Panc1 (cell line): ENCODE results near the gene JPH4. TPM values are rescaled to one million over a fixed set of nuclear protein-coding genes. Genes with fewer than 3 reads are reported as not detected.

Experiments used
- ATAC-seq: fragments of 200-7000 bp; cut with Tn5 transposase; 2 replicates; pipeline ENCODE4 v1.9.1; 2020; ENCODE audit warnings: mild to moderate bottlenecking, moderate library complexity
- BruUV-seq: library from RNA; stranded (reverse); fragments of 400-500 nt; replicated peaks from 2 replicates; lab custom pipeline; 2021; lab: Mats Ljungman, UMichigan
- CTCF ChIA-PET: fragments of 300-600 bp; sonication (Branson Sonifier 250); formaldehyde crosslinking; loops from one replicate; lab custom pipeline; 2022; ENCODE audit warnings: antibody characterized with exemption; lab: Charles Lee
- POLR2A ChIA-PET: fragments of 300-600 bp; sonication (Branson Sonifier 250); formaldehyde crosslinking; loops from one replicate; lab custom pipeline; 2022; ENCODE audit warnings: antibody characterized with exemption; lab: Charles Lee
- DNase-seq: peaks from one replicate; pipeline ENCODE4 v3.0.0-alpha.2; 2010; ENCODE audit warnings: low read depth, low spot score
- H3K27ac ChIP-seq: 2 replicates; pipeline ENCODE4 v1.5.1; 2011; ENCODE audit warnings: mild to moderate bottlenecking, low read length, inconsistent platforms
- H3K27me3 ChIP-seq: fragments of 200-500 bp; sonication (Bioruptor generic); 2 replicates; pipeline ENCODE4 v1.6.0; 2014; ENCODE audit warnings: low read length, inconsistent platforms; ENCODE audit not compliant: control insufficient read depth, insufficient read depth
- H3K36me3 ChIP-seq: fragments of 200-500 bp; sonication (Bioruptor generic); 2 replicates; pipeline ENCODE4 v1.5.1; 2014; ENCODE audit warnings: inconsistent platforms, mild to moderate bottlenecking, low read length, moderate library complexity; ENCODE audit not compliant: control insufficient read depth, insufficient read depth
- H3K4me1 ChIP-seq: 2 replicates; pipeline ENCODE4 v1.5.1; 2011; ENCODE audit warnings: inconsistent platforms, mild to moderate bottlenecking, low read length, moderate library complexity; ENCODE audit not compliant: control insufficient read depth, insufficient read depth
- H3K4me3 ChIP-seq, 2 experiments: 2 replicates each; pipeline ENCODE4 v1.5.1; 2011 to 2012; ENCODE audit warnings: low read depth in 2 of 2, low read length in 2 of 2, mild to moderate bottlenecking in 2 of 2, inconsistent platforms in 1 of 2, moderate library complexity in 1 of 2
- H3K9me3 ChIP-seq: fragments of 200-500 bp; sonication (Bioruptor generic); 2 replicates; pipeline ENCODE4 v1.5.1; 2014; ENCODE audit warnings: low read depth, mild to moderate bottlenecking, inconsistent platforms, low read length, moderate library complexity; ENCODE audit not compliant: control insufficient read depth, insufficient read depth
- POLR2AphosphoS5 ChIP-seq: IDR thresholded peaks from 2 replicates; pipeline ENCODE4 v1.6.1; 2012; ENCODE audit warnings: mild to moderate bottlenecking, low read depth, low read length, moderate library complexity
- SIN3A ChIP-seq: IDR thresholded peaks from 2 replicates; pipeline ENCODE4 v1.6.1; 2012; ENCODE audit warnings: low read depth, mild to moderate bottlenecking, low read length, moderate library complexity, borderline replicate concordance; ENCODE audit not compliant: insufficient read depth
- TCF7L2 ChIP-seq: IDR thresholded peaks from 2 replicates; pipeline ENCODE4 v1.6.1; 2011; ENCODE audit warnings: mild to moderate bottlenecking, low read depth, low read length, inconsistent platforms
- in situ Hi-C: cut with HindIII; loops from 2 replicates; pipeline ENCODE4 v1.10.0; 2016; ENCODE audit warnings: low sequenced_read_pairs, low pct_unique_long_range_greater_than_20kb
- intact Hi-C: fragments of 100-400 bp; cut with micrococcal nuclease; formaldehyde crosslinking; loops from one replicate; pipeline ENCODE4 v1.10.0; 2022; ENCODE audit not compliant: unreplicated experiment
- total RNA-seq: library from RNA; stranded (reverse); gene quantifications from one replicate; pipeline ENCODE4 v1.2.1, GENCODE V29; 2021; ENCODE audit not compliant: unreplicated experiment
- TF ChIP-seq, protein P1 (sequence below): fragments of 450-650 bp; IDR thresholded peaks from 2 replicates; pipeline ENCODE4 v1.5.1; 2017; ENCODE audit warnings: mild to moderate bottlenecking
- TF ChIP-seq, protein P2 (sequence below), 2 experiments: IDR thresholded peaks; 2 replicates each; pipeline ENCODE4 v1.6.1; 2011 to 2012; ENCODE audit warnings: low read depth in 2 of 2, control low read depth in 1 of 2, low read length in 1 of 2, mild to moderate bottlenecking in 1 of 2, moderate library complexity in 1 of 2; ENCODE audit not compliant: insufficient read depth in 1 of 2

The JPH4 gene
- total RNA-seq, 1 experiment from 2014 or later = 0.05 TPM

DNA sequence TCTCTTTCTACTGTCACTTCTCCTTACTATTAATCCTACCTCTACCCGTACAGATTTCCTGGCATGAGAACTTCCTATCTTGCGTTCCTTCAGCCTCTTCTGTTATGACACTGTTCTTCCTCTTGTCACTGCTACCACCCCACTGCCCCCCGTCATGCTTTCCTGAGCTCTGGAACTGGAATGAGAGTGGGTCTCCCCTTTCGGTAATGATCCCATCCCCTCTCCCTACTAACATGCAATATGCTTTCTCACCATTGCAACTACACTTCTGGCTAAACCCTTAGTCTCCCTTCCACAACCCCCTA is 6.1 kb downstream of the JPH4 start:
- POLR2A ChIA-PET = interaction anchor here (0.7 kb wide), 1 partner anchor 39 kb away, joined by 7 read pairs; no protein-coding TSS in a partner anchor
- Histone ChIP-seq H3K27me3 (no peaks in the 10 kb centered on the region), H3K36me3 (no peaks in the 10 kb centered on the region), H3K4me3 (no peak overlapping the region), H3K9me3 (no peaks in the 10 kb centered on the region), H3K27ac (no peak overlapping the region), H3K4me1 (peaks cover 10% of the 10 kb centered on the region)
- CTCF ChIA-PET = no interaction called here
- TF ChIP-seq TCF7L2 (no peak), POLR2AphosphoS5 (no peak), SIN3A (no peak)
- TF ChIP-seq, protein P1, sequence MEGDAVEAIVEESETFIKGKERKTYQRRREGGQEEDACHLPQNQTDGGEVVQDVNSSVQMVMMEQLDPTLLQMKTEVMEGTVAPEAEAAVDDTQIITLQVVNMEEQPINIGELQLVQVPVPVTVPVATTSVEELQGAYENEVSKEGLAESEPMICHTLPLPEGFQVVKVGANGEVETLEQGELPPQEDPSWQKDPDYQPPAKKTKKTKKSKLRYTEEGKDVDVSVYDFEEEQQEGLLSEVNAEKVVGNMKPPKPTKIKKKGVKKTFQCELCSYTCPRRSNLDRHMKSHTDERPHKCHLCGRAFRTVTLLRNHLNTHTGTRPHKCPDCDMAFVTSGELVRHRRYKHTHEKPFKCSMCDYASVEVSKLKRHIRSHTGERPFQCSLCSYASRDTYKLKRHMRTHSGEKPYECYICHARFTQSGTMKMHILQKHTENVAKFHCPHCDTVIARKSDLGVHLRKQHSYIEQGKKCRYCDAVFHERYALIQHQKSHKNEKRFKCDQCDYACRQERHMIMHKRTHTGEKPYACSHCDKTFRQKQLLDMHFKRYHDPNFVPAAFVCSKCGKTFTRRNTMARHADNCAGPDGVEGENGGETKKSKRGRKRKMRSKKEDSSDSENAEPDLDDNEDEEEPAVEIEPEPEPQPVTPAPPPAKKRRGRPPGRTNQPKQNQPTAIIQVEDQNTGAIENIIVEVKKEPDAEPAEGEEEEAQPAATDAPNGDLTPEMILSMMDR = no peak
- TF ChIP-seq, protein P2, sequence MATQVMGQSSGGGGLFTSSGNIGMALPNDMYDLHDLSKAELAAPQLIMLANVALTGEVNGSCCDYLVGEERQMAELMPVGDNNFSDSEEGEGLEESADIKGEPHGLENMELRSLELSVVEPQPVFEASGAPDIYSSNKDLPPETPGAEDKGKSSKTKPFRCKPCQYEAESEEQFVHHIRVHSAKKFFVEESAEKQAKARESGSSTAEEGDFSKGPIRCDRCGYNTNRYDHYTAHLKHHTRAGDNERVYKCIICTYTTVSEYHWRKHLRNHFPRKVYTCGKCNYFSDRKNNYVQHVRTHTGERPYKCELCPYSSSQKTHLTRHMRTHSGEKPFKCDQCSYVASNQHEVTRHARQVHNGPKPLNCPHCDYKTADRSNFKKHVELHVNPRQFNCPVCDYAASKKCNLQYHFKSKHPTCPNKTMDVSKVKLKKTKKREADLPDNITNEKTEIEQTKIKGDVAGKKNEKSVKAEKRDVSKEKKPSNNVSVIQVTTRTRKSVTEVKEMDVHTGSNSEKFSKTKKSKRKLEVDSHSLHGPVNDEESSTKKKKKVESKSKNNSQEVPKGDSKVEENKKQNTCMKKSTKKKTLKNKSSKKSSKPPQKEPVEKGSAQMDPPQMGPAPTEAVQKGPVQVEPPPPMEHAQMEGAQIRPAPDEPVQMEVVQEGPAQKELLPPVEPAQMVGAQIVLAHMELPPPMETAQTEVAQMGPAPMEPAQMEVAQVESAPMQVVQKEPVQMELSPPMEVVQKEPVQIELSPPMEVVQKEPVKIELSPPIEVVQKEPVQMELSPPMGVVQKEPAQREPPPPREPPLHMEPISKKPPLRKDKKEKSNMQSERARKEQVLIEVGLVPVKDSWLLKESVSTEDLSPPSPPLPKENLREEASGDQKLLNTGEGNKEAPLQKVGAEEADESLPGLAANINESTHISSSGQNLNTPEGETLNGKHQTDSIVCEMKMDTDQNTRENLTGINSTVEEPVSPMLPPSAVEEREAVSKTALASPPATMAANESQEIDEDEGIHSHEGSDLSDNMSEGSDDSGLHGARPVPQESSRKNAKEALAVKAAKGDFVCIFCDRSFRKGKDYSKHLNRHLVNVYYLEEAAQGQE (IDR thresholded peaks at IDR 0.05; ENCODE audit: insufficient read depth in 1 of 2, low read depth in 2 of 2, low read length in 1 of 2) = no peak
- DNase-seq = no peak
- no TSS peak for BruUV-seq
- intact Hi-C loops = no loop called here
- ATAC-seq = no peak
- in situ Hi-C loops = no loop called here

GRCh38 chr14:23571701-23572523 is 6.7 kb downstream of the JPH4 start:
- TF ChIP-seq TCF7L2 (no peak), SIN3A (no peak), POLR2AphosphoS5 (no peak)
- intact Hi-C loops (no loop called here), in situ Hi-C loops (no loop called here)
- no peak for DNase-seq
- BruUV-seq = no TSS peak
- Histone ChIP-seq H3K27ac (no peak overlapping the region), H3K36me3 (no peaks in the 10 kb centered on the region), H3K27me3 (no peaks in the 10 kb centered on the region), H3K4me1 (peaks cover 10% of the 10 kb centered on the region), H3K4me3 (no peak overlapping the region), H3K9me3 (no peaks in the 10 kb centered on the region)
- CTCF ChIA-PET = no interaction called here
- no peak for ATAC-seq
- POLR2A ChIA-PET = interaction anchor here (0.7 kb wide), 1 partner anchor 40 kb away, joined by 7 read pairs; no protein-coding TSS in a partner anchor
